Measurements from ENCODE around the gene ERBB2. TPM values are rescaled to one million over a fixed set of nuclear protein-coding genes. Genes with fewer than 3 reads are reported as not detected.

Gene ERBB2
- total RNA-seq, 1 donor from 2014 or later: 14.5 TPM

GRCh38 chr17:39727556-39727955 lies 27.7 kb downstream of the ERBB2 start:
- no peaks in the 10 kb centered on the region for H3K36me3 Mint-ChIP-seq (ENCODE audit: unreplicated experiment)
- no peak for TF ChIP-seq CTCF (IDR thresholded peaks at IDR 0.05; ENCODE audit: partially characterized antibody, unreplicated experiment)
- peaks cover 6% of the 10 kb centered on the region for H3K27me3 Mint-ChIP-seq (ENCODE audit: unreplicated experiment)
- no peak for DNase-seq
- H3K4me3 Mint-ChIP-seq (ENCODE audit: unreplicated experiment): no peak overlapping the region
- H3K27ac Mint-ChIP-seq (ENCODE audit: unreplicated experiment): no peak overlapping the region
- peaks cover 2% of the 10 kb centered on the region for H3K9me3 Mint-ChIP-seq (ENCODE audit: unreplicated experiment)
- H3K4me1 Mint-ChIP-seq (ENCODE audit: low read depth, unreplicated experiment): no peaks in the 10 kb centered on the region

- Mint-ChIP-seq H3K36me3 (ENCODE audit: unreplicated experiment) (no peaks in the 10 kb centered on the region), H3K4me1 (ENCODE audit: low read depth, unreplicated experiment) (no peaks in the 10 kb centered on the region), H3K27ac (ENCODE audit: unreplicated experiment) (no peak overlapping the region), H3K27me3 (ENCODE audit: unreplicated experiment) (peaks cover 6% of the 10 kb centered on the region), H3K4me3 (ENCODE audit: unreplicated experiment) (peak overlapping the region; percentile 93), H3K9me3 (ENCODE audit: unreplicated experiment) (peaks cover 2% of the 10 kb centered on the region)
- no peak for TF ChIP-seq CTCF (IDR thresholded peaks at IDR 0.05; ENCODE audit: partially characterized antibody, unreplicated experiment)
- DNase-seq: no peak
Measured at GRCh38 chr17:39729280-39729851, 29.5 kb downstream of the ERBB2 start.

- H3K36me3 Mint-ChIP-seq (ENCODE audit: unreplicated experiment): no peaks in the 10 kb centered on the region
- peak; percentile 96 for TF ChIP-seq CTCF (IDR thresholded peaks at IDR 0.05; ENCODE audit: partially characterized antibody, unreplicated experiment)
- DNase-seq: peak; percentile 97
- H3K4me1 Mint-ChIP-seq (ENCODE audit: low read depth, unreplicated experiment): no peaks in the 10 kb centered on the region
- peaks cover 2% of the 10 kb centered on the region for H3K9me3 Mint-ChIP-seq (ENCODE audit: unreplicated experiment)
- H3K27ac Mint-ChIP-seq (ENCODE audit: unreplicated experiment): no peak within 1 kb of the TSS
- H3K27me3 Mint-ChIP-seq (ENCODE audit: unreplicated experiment): peaks cover 4% of the 10 kb centered on the region
- peak within 1 kb of the TSS; percentile 93 for H3K4me3 Mint-ChIP-seq (ENCODE audit: unreplicated experiment)
Measured at GRCh38 chr17:39730095-39730921, 30.4 kb downstream of the ERBB2 start, which contains the start of gene MIEN1. Gene MIEN1, minus strand, starts transcription at chr17:39730532. Its CDS starts 37 bp downstream, at chr17:39730495.

GRCh38 chr17:39732586-39732985 lies 32.7 kb downstream of the ERBB2 start:
- H3K36me3 Mint-ChIP-seq (ENCODE audit: unreplicated experiment): no peaks in the 10 kb centered on the region
- H3K27me3 Mint-ChIP-seq (ENCODE audit: unreplicated experiment): peaks cover 2% of the 10 kb centered on the region
- no peak overlapping the region for H3K4me3 Mint-ChIP-seq (ENCODE audit: unreplicated experiment)
- DNase-seq: no peak
- no peaks in the 10 kb centered on the region for H3K9me3 Mint-ChIP-seq (ENCODE audit: unreplicated experiment)
- H3K27ac Mint-ChIP-seq (ENCODE audit: unreplicated experiment): no peak overlapping the region
- TF ChIP-seq CTCF (IDR thresholded peaks at IDR 0.05; ENCODE audit: partially characterized antibody, unreplicated experiment): no peak
- H3K4me1 Mint-ChIP-seq (ENCODE audit: low read depth, unreplicated experiment): no peaks in the 10 kb centered on the region

- Mint-ChIP-seq H3K27ac (ENCODE audit: unreplicated experiment) (no peak overlapping the region), H3K9me3 (ENCODE audit: unreplicated experiment) (no peaks in the 10 kb centered on the region), H3K4me1 (ENCODE audit: low read depth, unreplicated experiment) (no peaks in the 10 kb centered on the region), H3K27me3 (ENCODE audit: unreplicated experiment) (peaks cover 11% of the 10 kb centered on the region), H3K4me3 (ENCODE audit: unreplicated experiment) (no peak overlapping the region), H3K36me3 (ENCODE audit: unreplicated experiment) (no peaks in the 10 kb centered on the region)
- TF ChIP-seq CTCF (IDR thresholded peaks at IDR 0.05; ENCODE audit: partially characterized antibody, unreplicated experiment): no peak
- DNase-seq: no peak
Measured at GRCh38 chr17:39735882-39736281, 36.0 kb downstream of the ERBB2 start.
